ENCODE data around the gene KLHL3. TPM values are rescaled to one million over a fixed set of nuclear protein-coding genes. Genes with fewer than 3 reads are reported as not detected.
A peak's percentile ranks its signal among the peaks of the same experiment; 100 is the strongest.

KLHL3 gene
- total and polyA plus RNA-seq, 4 donors: 1.0 to 14.2 (median 4.4) TPM

DNA sequence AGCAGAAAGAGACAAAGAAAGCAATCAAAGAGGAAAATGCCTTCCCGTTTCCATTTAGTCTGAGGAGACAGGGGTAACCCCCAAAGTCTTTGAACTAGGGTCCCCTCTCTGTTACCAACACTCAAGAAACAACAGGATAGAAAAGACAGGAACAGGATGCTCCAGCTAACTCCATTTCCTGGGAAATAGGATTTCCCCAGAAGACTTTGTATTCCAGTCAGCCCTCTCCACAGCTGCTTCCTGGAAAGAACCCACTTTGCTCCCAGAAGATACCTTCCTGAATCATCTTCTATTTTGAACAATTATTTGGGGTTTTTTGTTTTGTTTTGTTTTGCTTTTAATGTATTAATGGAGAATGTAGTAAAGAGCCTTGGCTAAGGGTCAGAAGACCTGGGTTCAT lies 56.0 kb downstream of the KLHL3 start:
- H3K27ac ChIP-seq (ENCODE audit: low read depth in 1 of 2, low read length in 1 of 2): no peak overlapping the region
- TF ChIP-seq, protein P1, sequence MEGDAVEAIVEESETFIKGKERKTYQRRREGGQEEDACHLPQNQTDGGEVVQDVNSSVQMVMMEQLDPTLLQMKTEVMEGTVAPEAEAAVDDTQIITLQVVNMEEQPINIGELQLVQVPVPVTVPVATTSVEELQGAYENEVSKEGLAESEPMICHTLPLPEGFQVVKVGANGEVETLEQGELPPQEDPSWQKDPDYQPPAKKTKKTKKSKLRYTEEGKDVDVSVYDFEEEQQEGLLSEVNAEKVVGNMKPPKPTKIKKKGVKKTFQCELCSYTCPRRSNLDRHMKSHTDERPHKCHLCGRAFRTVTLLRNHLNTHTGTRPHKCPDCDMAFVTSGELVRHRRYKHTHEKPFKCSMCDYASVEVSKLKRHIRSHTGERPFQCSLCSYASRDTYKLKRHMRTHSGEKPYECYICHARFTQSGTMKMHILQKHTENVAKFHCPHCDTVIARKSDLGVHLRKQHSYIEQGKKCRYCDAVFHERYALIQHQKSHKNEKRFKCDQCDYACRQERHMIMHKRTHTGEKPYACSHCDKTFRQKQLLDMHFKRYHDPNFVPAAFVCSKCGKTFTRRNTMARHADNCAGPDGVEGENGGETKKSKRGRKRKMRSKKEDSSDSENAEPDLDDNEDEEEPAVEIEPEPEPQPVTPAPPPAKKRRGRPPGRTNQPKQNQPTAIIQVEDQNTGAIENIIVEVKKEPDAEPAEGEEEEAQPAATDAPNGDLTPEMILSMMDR (IDR thresholded peaks at IDR 0.05; ENCODE audit: control extremely low read depth, extremely low read depth): no peak

GRCh38 chr5:137679195-137679594 lies 56.7 kb downstream of the KLHL3 start:
- Histone ChIP-seq H3K4me1 (ENCODE audit: control insufficient read depth in 5 of 5, insufficient read depth in 5 of 5, low read length in 5 of 5) (peaks cover 2 to 10% (median 5%) of the 10 kb centered on the region in 5 donors), H3K9ac (ENCODE audit: insufficient read depth in 1 of 2, low read length in 2 of 2) (no peak overlapping the region), H3K4me3 (no peak overlapping the region), H3K36me3 (ENCODE audit: control insufficient read depth in 4 of 4, insufficient read depth in 4 of 4, low read length in 4 of 4) (peaks cover 0 to 21% (median 6%) of the 10 kb centered on the region in 4 donors), H3K27ac (ENCODE audit: low read depth in 1 of 2, low read length in 1 of 2) (peak overlapping the region in 1 of 2 donors; percentile 71), H3K27me3 (ENCODE audit: control insufficient read depth in 3 of 3, insufficient read depth in 3 of 3, low read length in 2 of 3) (no peaks in the 10 kb centered on the region), H3K9me3 (ENCODE audit: control insufficient read depth in 4 of 4, insufficient read depth in 3 of 4, low read length in 3 of 4) (no peaks in the 10 kb centered on the region)
- 83 to 86% methylated on average over 4 of the region's 4 CpGs for WGBS, 2 donors
- TF ChIP-seq, protein P1 (IDR thresholded peaks at IDR 0.05; ENCODE audit: control extremely low read depth, extremely low read depth): no peak
- no peak for DNase-seq
- no peak for ATAC-seq (ENCODE audit: insufficient read depth, low FRiP score)

More for the DNA sequence above, 56.0 kb downstream of the KLHL3 start:
- Histone ChIP-seq H3K36me3 (ENCODE audit: control insufficient read depth in 4 of 4, insufficient read depth in 4 of 4, low read length in 4 of 4) (peaks cover 0 to 21% (median 6%) of the 10 kb centered on the region in 4 donors), H3K4me1 (ENCODE audit: control insufficient read depth in 5 of 5, insufficient read depth in 5 of 5, low read length in 5 of 5) (peaks cover 2 to 17% (median 5%) of the 10 kb centered on the region in 5 donors), H3K27me3 (ENCODE audit: control insufficient read depth in 3 of 3, insufficient read depth in 3 of 3, low read length in 2 of 3) (no peaks in the 10 kb centered on the region), H3K9me3 (ENCODE audit: control insufficient read depth in 4 of 4, insufficient read depth in 3 of 4, low read length in 3 of 4) (no peaks in the 10 kb centered on the region), H3K4me3 (no peak overlapping the region), H3K9ac (ENCODE audit: insufficient read depth in 1 of 2, low read length in 2 of 2) (no peak overlapping the region)
- DNase-seq: no peak
- no peak for ATAC-seq (ENCODE audit: insufficient read depth, low FRiP score)
- 61 to 87% methylated on average over 1 of the region's 1 CpG for WGBS, 2 donors

GRCh38 chr5:137672881-137673280 lies 63.0 kb downstream of the KLHL3 start:
- Histone ChIP-seq H3K9ac (ENCODE audit: insufficient read depth in 1 of 2, low read length in 2 of 2) (no peak overlapping the region), H3K4me3 (no peak overlapping the region), H3K9me3 (ENCODE audit: control insufficient read depth in 4 of 4, insufficient read depth in 3 of 4, low read length in 3 of 4) (no peaks in the 10 kb centered on the region), H3K36me3 (ENCODE audit: control insufficient read depth in 4 of 4, insufficient read depth in 4 of 4, low read length in 4 of 4) (peaks cover 2 to 10% (median 7%) of the 10 kb centered on the region in 4 donors), H3K4me1 (ENCODE audit: control insufficient read depth in 5 of 5, insufficient read depth in 5 of 5, low read length in 5 of 5) (peaks cover 0 to 6% (median 0%) of the 10 kb centered on the region in 5 donors), H3K27ac (ENCODE audit: low read depth in 1 of 2, low read length in 1 of 2) (no peak overlapping the region), H3K27me3 (ENCODE audit: control insufficient read depth in 3 of 3, insufficient read depth in 3 of 3, low read length in 2 of 3) (no peaks in the 10 kb centered on the region)
- DNase-seq (no peak), ATAC-seq (ENCODE audit: insufficient read depth, low FRiP score) (no peak)
- WGBS, 2 donors: 57 to 68% methylated on average over 3 of the region's 3 CpGs
- TF ChIP-seq, protein P1 (IDR thresholded peaks at IDR 0.05; ENCODE audit: control extremely low read depth, extremely low read depth): no peak

- H3K36me3 ChIP-seq (ENCODE audit: control insufficient read depth in 4 of 4, insufficient read depth in 4 of 4, low read length in 4 of 4): peaks cover 0 to 10% (median 6%) of the 10 kb centered on the region in 4 donors
- H3K9me3 ChIP-seq (ENCODE audit: control insufficient read depth in 4 of 4, insufficient read depth in 3 of 4, low read length in 3 of 4): no peaks in the 10 kb centered on the region
- no peak for ATAC-seq (ENCODE audit: insufficient read depth, low FRiP score)
- no peaks in the 10 kb centered on the region for H3K27me3 ChIP-seq (ENCODE audit: control insufficient read depth in 3 of 3, insufficient read depth in 3 of 3, low read length in 2 of 3)
- DNase-seq: no peak
- H3K4me3 ChIP-seq: no peak overlapping the region
- H3K9ac ChIP-seq (ENCODE audit: insufficient read depth in 1 of 2, low read length in 2 of 2): no peak overlapping the region
- TF ChIP-seq, protein P1 (IDR thresholded peaks at IDR 0.05; ENCODE audit: control extremely low read depth, extremely low read depth): no peak
- peaks cover 0 to 8% (median 4%) of the 10 kb centered on the region in 5 donors for H3K4me1 ChIP-seq (ENCODE audit: control insufficient read depth in 5 of 5, insufficient read depth in 5 of 5, low read length in 5 of 5)
- 92 to 96% methylated on average over 6 of the region's 6 CpGs for WGBS, 2 donors
- no peak overlapping the region for H3K27ac ChIP-seq (ENCODE audit: low read depth in 1 of 2, low read length in 1 of 2)
Observed at GRCh38 chr5:137672001-137672400, 63.9 kb downstream of the KLHL3 start.

All from lung (tissue), 12 donors.